Measurements from ENCODE around the gene UNC5C. TPM values are rescaled to one million over a fixed set of nuclear protein-coding genes. Genes with fewer than 3 reads are reported as not detected.

UNC5C gene
- total RNA-seq, 1 donor from 2014 or later = 43.8 TPM

DNA sequence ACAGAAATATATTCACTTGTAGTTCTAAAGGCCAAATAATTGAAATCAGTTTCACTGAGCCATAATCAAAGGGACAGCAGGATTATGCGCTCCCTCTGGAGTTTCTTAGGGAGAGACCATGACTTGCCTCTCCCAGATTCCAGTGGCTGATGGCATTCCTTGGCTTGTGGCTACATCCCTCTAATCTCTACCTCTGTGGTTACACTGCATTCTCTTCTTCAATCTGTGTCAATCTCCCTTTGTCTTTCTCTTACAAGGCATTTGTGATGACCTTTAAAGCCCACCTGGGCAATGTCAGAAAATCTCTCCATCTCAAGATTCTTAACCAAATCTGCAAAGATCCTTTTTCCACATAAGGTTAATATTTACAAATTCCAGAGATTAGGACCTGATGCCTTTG lies 260.2 kb downstream of the UNC5C start:
- H3K27ac Mint-ChIP-seq = peak overlapping the region; percentile 86
- H3K27me3 Mint-ChIP-seq = no peaks in the 10 kb centered on the region
- no peak overlapping the region for H3K4me3 Mint-ChIP-seq (ENCODE audit: low read depth)
- TF ChIP-seq, protein P1, sequence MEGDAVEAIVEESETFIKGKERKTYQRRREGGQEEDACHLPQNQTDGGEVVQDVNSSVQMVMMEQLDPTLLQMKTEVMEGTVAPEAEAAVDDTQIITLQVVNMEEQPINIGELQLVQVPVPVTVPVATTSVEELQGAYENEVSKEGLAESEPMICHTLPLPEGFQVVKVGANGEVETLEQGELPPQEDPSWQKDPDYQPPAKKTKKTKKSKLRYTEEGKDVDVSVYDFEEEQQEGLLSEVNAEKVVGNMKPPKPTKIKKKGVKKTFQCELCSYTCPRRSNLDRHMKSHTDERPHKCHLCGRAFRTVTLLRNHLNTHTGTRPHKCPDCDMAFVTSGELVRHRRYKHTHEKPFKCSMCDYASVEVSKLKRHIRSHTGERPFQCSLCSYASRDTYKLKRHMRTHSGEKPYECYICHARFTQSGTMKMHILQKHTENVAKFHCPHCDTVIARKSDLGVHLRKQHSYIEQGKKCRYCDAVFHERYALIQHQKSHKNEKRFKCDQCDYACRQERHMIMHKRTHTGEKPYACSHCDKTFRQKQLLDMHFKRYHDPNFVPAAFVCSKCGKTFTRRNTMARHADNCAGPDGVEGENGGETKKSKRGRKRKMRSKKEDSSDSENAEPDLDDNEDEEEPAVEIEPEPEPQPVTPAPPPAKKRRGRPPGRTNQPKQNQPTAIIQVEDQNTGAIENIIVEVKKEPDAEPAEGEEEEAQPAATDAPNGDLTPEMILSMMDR (IDR thresholded peaks at IDR 0.05; ENCODE audit: unreplicated experiment) = no peak
- H3K9me3 Mint-ChIP-seq (ENCODE audit: low read depth) = peaks cover 5% of the 10 kb centered on the region
- H3K4me1 Mint-ChIP-seq (ENCODE audit: low read depth) = peaks cover 23% of the 10 kb centered on the region
- H3K36me3 Mint-ChIP-seq (ENCODE audit: insufficient read depth) = peaks cover 6% of the 10 kb centered on the region
- DNase-seq (ENCODE audit: low spot score, unreplicated experiment) = no peak

DNA sequence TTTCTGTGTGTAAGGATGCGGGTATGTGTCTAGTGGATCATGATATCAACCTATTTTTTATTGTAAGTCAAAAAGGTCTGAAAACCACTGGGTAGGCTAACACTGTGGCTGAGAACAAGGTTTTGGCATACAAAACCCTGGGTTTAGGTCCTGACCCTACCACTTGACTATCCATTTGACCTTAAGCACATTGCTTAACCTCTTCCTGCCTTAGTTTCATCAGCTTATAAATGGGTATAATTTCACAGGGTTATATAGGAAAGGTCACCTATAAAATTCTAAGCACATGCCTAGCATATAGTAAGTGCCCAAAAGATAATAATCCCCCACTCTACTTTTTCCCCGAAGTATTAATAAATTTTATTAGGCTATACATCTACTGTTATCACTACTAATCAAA lies 263.0 kb downstream of the UNC5C start:
- Mint-ChIP-seq H3K4me1 (ENCODE audit: low read depth) (peaks cover 22% of the 10 kb centered on the region), H3K27me3 (no peaks in the 10 kb centered on the region), H3K27ac (no peak overlapping the region), H3K4me3 (ENCODE audit: low read depth) (no peak overlapping the region), H3K36me3 (ENCODE audit: insufficient read depth) (peaks cover 24% of the 10 kb centered on the region), H3K9me3 (ENCODE audit: low read depth) (peaks cover 21% of the 10 kb centered on the region)
- DNase-seq (ENCODE audit: low spot score, unreplicated experiment) = no peak
- TF ChIP-seq, protein P1 (IDR thresholded peaks at IDR 0.05; ENCODE audit: unreplicated experiment) = no peak

DNA sequence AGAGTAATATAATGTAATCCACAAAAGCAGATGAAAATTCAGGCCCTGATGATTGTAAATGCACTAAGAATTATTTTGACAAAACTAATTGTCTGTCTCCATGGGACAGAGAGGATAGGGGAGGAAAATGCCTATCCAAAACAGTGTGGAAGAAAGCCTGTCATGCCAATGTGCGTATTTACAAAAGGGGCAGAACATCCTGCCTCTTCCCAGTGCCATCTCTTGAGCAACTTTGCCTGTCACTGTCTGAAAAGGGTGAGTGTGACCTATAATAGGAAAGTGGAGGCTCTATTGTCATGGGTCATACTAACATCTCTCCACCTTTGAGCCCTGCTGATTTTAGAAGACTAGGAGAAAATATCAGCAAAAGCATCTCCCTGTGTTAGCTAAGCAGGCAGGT lies 264.1 kb downstream of the UNC5C start:
- Mint-ChIP-seq H3K27ac (no peak overlapping the region), H3K36me3 (ENCODE audit: insufficient read depth) (peaks cover 27% of the 10 kb centered on the region), H3K4me3 (ENCODE audit: low read depth) (no peak overlapping the region), H3K9me3 (ENCODE audit: low read depth) (peaks cover 22% of the 10 kb centered on the region), H3K27me3 (no peaks in the 10 kb centered on the region), H3K4me1 (ENCODE audit: low read depth) (peaks cover 16% of the 10 kb centered on the region)
- TF ChIP-seq, protein P1 (IDR thresholded peaks at IDR 0.05; ENCODE audit: unreplicated experiment) = no peak
- DNase-seq (ENCODE audit: low spot score, unreplicated experiment) = no peak

DNA sequence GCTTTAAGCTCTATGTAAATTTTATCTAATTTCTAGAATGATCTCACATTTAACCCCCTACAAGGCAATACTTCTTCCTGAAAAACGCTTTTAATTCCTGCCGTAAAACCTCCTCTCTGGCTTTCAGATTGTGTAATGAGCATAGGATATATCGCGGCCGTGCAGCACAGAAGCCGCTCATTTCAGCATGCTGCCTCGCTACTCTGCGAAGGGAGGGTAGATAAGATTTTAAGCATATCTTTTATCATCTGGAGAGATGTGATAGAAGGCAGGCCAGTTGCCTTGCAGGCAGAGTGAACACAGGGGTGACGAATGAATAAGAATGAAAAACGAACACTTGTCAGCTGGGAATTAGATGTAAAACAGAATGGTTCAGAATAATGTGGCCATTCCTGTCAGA lies 265.5 kb downstream of the UNC5C start:
- TF ChIP-seq, protein P1 (IDR thresholded peaks at IDR 0.05; ENCODE audit: unreplicated experiment) = no peak
- Mint-ChIP-seq H3K27ac (no peak overlapping the region), H3K4me1 (ENCODE audit: low read depth) (peaks cover 6% of the 10 kb centered on the region), H3K36me3 (ENCODE audit: insufficient read depth) (peaks cover 23% of the 10 kb centered on the region), H3K27me3 (no peaks in the 10 kb centered on the region), H3K4me3 (ENCODE audit: low read depth) (no peak overlapping the region), H3K9me3 (ENCODE audit: low read depth) (peaks cover 16% of the 10 kb centered on the region)
- no peak for DNase-seq (ENCODE audit: low spot score, unreplicated experiment)

DNA sequence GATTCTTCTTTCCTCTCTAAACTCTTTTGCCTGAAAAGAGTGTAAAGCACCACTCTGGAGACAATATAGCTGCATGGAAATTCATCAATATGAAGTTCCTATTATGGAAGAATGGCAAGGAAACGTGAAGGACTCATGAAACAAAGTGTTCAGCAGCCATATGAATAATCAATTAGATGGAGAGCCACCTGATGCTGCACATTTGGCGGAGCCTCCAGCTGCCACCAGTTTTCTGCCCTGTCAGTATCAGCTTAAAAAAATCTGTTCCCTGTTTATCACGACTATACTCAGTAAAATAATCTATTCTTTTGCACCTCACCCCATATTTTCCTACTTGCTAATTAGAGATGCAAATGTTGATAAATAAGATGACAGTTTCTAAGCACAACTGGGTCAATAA lies 276.0 kb downstream of the UNC5C start:
- Mint-ChIP-seq H3K27ac (no peak overlapping the region), H3K9me3 (ENCODE audit: low read depth) (peaks cover 7% of the 10 kb centered on the region), H3K36me3 (ENCODE audit: insufficient read depth) (peaks cover 27% of the 10 kb centered on the region), H3K4me1 (ENCODE audit: low read depth) (peaks cover 18% of the 10 kb centered on the region), H3K4me3 (ENCODE audit: low read depth) (no peak overlapping the region), H3K27me3 (no peaks in the 10 kb centered on the region)
- TF ChIP-seq, protein P1 (IDR thresholded peaks at IDR 0.05; ENCODE audit: unreplicated experiment) = no peak
- no peak for DNase-seq (ENCODE audit: low spot score, unreplicated experiment)

Measured in progenitor cell of endocrine pancreas (in vitro differentiated cells).